ENCODE results near the gene DPP7.

The DPP7 gene

DNA sequence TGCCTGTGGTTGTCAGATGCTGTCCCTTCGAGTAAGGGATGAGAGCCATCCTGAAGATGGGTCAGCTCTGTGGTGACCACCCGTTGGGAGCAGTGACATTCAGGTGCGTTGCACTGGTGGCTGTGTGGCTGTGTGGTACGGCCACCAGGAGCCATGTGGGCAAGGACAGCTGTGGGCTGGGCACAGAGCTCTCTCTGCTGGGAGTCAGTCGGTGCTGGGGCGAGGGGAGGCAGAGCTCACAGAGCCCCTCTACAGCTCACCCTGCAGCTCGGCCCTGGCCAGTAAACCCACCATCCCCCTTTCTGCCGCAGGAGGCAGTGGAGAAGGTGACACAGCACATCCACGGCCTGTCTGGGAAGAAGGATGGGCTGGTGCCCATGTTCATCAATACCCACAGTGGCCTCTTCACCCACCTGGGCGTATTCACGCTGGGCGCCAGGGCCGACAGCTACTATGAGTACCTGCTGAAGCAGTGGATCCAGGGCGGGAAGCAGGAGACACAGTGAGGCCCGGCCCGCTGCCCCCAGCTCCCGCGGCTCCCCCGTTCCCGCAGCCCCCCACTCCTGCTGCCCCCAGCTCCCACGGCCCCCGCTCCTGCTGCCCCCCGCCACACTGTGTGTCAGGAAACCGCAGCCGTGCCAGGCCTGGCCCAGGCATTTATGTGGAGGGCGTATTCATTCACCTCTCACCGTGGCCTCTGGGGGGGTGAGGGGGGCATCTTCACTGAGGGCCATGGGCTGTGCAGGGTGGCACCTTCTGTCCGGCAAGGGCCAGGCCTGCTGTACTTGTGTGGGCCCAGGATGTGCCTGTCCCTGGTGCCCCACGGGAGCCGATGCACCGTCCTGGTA lies 8.5 kb downstream of the DPP7 start:
- Histone ChIP-seq H3K36me3 (ENCODE audit: low read length) (peaks cover 28% of the 10 kb centered on the region), H3K27ac (ENCODE audit: low read depth, low read length) (no peak overlapping the region)

DNA sequence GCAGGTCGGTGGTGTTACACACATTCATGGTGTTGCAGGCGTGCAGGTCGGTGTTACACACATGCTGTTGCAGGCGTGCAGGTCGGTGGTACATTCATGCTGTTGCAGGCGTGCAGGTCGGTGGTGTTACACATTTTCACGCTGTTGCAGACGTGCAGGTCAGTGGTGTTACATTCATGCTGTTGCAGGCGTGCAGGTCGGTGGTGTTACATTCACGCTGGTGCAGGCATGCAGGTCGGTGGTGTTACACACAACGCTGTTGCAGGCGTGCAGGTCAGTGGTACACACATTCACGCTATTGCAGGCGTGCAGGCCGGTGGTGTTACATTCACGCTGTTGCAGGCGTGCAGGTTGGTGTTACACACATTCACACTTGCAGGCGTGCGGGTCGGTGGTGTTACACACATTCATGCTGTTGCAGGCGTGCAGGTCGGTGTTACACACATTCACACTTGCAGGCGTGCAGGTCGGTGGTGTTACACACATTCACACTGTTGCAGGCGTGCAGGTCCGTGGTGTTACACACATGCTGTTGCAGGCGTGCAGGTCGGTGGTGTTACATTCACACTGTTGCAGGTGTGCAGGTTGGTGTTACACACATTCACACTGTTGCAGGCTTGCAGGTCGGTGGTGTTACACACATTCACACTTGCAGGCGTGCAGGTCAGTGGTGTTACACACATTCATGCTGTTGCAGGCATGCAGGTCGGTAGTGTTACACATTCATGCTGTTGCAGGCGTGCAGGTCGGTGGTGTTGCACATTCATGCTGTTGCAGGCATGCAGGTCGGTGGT lies 11.1 kb downstream of the DPP7 start:
- Histone ChIP-seq H3K9ac (ENCODE audit: low read length) (no peak overlapping the region), H3K4me2 (ENCODE audit: low read depth, low read length, poor library complexity, severe bottlenecking) (no peak overlapping the region), H3K9me3 (ENCODE audit: insufficient read depth, low read length) (peaks cover 23% of the 10 kb centered on the region; the same call in 1 of the 2 replicates), H3K4me3 (ENCODE audit: insufficient read depth, low read length, poor library complexity, severe bottlenecking) (no peak overlapping the region), H3K36me3 (ENCODE audit: low read length) (peaks cover 31% of the 10 kb centered on the region), H3K27me3 (ENCODE audit: low read length) (no peaks in the 10 kb centered on the region), H3K9me2 (replicated peaks; ENCODE audit: insufficient read depth, low read length) (no peaks in the 10 kb centered on the region), H3K27ac (ENCODE audit: low read depth, low read length) (no peak overlapping the region), H2AFZ (ENCODE audit: low read depth, low read length, severe bottlenecking) (no peak overlapping the region), H3K79me2 (ENCODE audit: insufficient read depth, low read length) (no peaks in the 10 kb centered on the region), H4K20me1 (ENCODE audit: low read depth, low read length) (no peaks in the 10 kb centered on the region), H3F3A (ENCODE audit: insufficient read depth) (no peaks in the 10 kb centered on the region)
- TF ChIP-seq, protein P1, sequence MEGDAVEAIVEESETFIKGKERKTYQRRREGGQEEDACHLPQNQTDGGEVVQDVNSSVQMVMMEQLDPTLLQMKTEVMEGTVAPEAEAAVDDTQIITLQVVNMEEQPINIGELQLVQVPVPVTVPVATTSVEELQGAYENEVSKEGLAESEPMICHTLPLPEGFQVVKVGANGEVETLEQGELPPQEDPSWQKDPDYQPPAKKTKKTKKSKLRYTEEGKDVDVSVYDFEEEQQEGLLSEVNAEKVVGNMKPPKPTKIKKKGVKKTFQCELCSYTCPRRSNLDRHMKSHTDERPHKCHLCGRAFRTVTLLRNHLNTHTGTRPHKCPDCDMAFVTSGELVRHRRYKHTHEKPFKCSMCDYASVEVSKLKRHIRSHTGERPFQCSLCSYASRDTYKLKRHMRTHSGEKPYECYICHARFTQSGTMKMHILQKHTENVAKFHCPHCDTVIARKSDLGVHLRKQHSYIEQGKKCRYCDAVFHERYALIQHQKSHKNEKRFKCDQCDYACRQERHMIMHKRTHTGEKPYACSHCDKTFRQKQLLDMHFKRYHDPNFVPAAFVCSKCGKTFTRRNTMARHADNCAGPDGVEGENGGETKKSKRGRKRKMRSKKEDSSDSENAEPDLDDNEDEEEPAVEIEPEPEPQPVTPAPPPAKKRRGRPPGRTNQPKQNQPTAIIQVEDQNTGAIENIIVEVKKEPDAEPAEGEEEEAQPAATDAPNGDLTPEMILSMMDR (IDR thresholded peaks at IDR 0.05; ENCODE audit: insufficient read depth, low read length, poor library complexity, severe bottlenecking), result no peak
- TF ChIP-seq EZH2phosphoT487 (conservative IDR thresholded peaks at IDR 0.05; ENCODE audit: low read length), result no peak

More for the DNA sequence above, 8.5 kb downstream of the DPP7 start:
- no peak for TF ChIP-seq EZH2phosphoT487 (conservative IDR thresholded peaks at IDR 0.05; ENCODE audit: low read length)
- TF ChIP-seq, protein P1 (IDR thresholded peaks at IDR 0.05; ENCODE audit: insufficient read depth, low read length, poor library complexity, severe bottlenecking), result no peak
- no peaks in the 10 kb centered on the region for H3K27me3 ChIP-seq (ENCODE audit: low read length)
- H3K79me2 ChIP-seq (ENCODE audit: insufficient read depth, low read length), result no peaks in the 10 kb centered on the region
- no peaks in the 10 kb centered on the region for H4K20me1 ChIP-seq (ENCODE audit: low read depth, low read length)
- no peak overlapping the region for H2AFZ ChIP-seq (ENCODE audit: low read depth, low read length, severe bottlenecking)
- no peak overlapping the region for H3K4me3 ChIP-seq (ENCODE audit: insufficient read depth, low read length, poor library complexity, severe bottlenecking)
- no peak overlapping the region for H3K9ac ChIP-seq (ENCODE audit: low read length)
- no peaks in the 10 kb centered on the region for H3F3A ChIP-seq (ENCODE audit: insufficient read depth)
- H3K4me2 ChIP-seq (ENCODE audit: low read depth, low read length, poor library complexity, severe bottlenecking), result no peak overlapping the region
- H3K9me2 ChIP-seq (replicated peaks; ENCODE audit: insufficient read depth, low read length), result no peaks in the 10 kb centered on the region
- peaks cover 23% of the 10 kb centered on the region; the same call in 1 of the 2 replicates for H3K9me3 ChIP-seq (ENCODE audit: insufficient read depth, low read length)

DNA sequence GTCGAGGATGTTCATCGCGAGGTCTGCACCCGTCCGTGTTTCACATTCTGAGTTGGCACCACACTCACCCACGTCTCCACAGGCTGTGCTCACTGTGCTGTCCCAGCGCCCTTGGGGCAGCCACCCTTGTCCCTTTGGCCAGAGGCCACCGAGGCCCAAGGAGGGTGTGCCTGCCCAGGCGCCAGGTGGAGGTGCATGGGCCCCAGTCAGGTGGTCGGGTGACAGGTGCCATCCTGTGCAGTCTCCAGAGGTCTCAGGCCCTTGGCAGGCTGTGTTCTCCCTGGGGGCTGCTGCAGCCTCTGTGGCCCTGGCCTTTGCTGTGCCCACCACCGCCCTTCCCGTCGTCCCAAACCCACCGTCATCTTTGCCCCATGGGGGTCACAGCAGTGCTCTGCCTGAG lies 15.3 kb downstream of the DPP7 start:
- H3K9me2 ChIP-seq (replicated peaks; ENCODE audit: insufficient read depth, low read length), result no peaks in the 10 kb centered on the region
- no peak overlapping the region for H3K4me3 ChIP-seq (ENCODE audit: insufficient read depth, low read length, poor library complexity, severe bottlenecking)
- no peaks in the 10 kb centered on the region for H3K27me3 ChIP-seq (ENCODE audit: low read length)
- peaks cover 31% of the 10 kb centered on the region for H3K36me3 ChIP-seq (ENCODE audit: low read length)
- H3K4me2 ChIP-seq (ENCODE audit: low read depth, low read length, poor library complexity, severe bottlenecking), result no peak overlapping the region
- no peak overlapping the region for H2AFZ ChIP-seq (ENCODE audit: low read depth, low read length, severe bottlenecking)
- H3K27ac ChIP-seq (ENCODE audit: low read depth, low read length), result no peak overlapping the region
- H3K9me3 ChIP-seq (ENCODE audit: insufficient read depth, low read length), result peaks cover 23% of the 10 kb centered on the region; the same call in 1 of the 2 replicates
- no peak overlapping the region for H3K9ac ChIP-seq (ENCODE audit: low read length)
- H3F3A ChIP-seq (ENCODE audit: insufficient read depth), result no peaks in the 10 kb centered on the region
- H3K79me2 ChIP-seq (ENCODE audit: insufficient read depth, low read length), result no peaks in the 10 kb centered on the region
- H4K20me1 ChIP-seq (ENCODE audit: low read depth, low read length), result no peaks in the 10 kb centered on the region
- no peak for TF ChIP-seq EZH2phosphoT487 (conservative IDR thresholded peaks at IDR 0.05; ENCODE audit: low read length)

Data from SU-DHL-6 (cell line).